Mammary epithelial cell (primary cell): ENCODE measurements around the gene INTS14.

Experiments
- EZH2 ChIP-seq: IDR thresholded peaks from 2 replicates; pipeline ENCODE4 v1.6.1; 2012; ENCODE audit warnings: low read length, inconsistent platforms, borderline replicate concordance
- TF ChIP-seq, protein P1 (sequence below), 2 donors: IDR thresholded peaks in 1 of 2; conservative IDR thresholded peaks in 1 of 2; 2 replicates each; pipeline ENCODE4 v1.5.1; 2011 to 2012; ENCODE audit warnings: inconsistent platforms in 2 of 2, low read length in 2 of 2, mild to moderate bottlenecking in 2 of 2, control low read depth in 1 of 2, low read depth in 1 of 2; ENCODE audit not compliant: insufficient read depth in 1 of 2; ENCODE audit errors: extremely low read depth in 1 of 2

- TF ChIP-seq, protein P1, sequence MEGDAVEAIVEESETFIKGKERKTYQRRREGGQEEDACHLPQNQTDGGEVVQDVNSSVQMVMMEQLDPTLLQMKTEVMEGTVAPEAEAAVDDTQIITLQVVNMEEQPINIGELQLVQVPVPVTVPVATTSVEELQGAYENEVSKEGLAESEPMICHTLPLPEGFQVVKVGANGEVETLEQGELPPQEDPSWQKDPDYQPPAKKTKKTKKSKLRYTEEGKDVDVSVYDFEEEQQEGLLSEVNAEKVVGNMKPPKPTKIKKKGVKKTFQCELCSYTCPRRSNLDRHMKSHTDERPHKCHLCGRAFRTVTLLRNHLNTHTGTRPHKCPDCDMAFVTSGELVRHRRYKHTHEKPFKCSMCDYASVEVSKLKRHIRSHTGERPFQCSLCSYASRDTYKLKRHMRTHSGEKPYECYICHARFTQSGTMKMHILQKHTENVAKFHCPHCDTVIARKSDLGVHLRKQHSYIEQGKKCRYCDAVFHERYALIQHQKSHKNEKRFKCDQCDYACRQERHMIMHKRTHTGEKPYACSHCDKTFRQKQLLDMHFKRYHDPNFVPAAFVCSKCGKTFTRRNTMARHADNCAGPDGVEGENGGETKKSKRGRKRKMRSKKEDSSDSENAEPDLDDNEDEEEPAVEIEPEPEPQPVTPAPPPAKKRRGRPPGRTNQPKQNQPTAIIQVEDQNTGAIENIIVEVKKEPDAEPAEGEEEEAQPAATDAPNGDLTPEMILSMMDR (conservative IDR thresholded peaks at IDR 0.05 in 1 of 2, IDR thresholded peaks at IDR 0.05 in 1 of 2; ENCODE audit: extremely low read depth in 1 of 2, insufficient read depth in 1 of 2, low read depth in 1 of 2, low read length in 2 of 2): no peak
- TF ChIP-seq EZH2: no peak
Observed at GRCh38 chr15:65620833-65621232, 9.9 kb upstream of the INTS14 start.
